ENCODE results near the gene PRDM16.

Gene PRDM16

GRCh38 chr1:3268281-3268680 lies 199.3 kb downstream of the PRDM16 start (continued):
- TF ChIP-seq ZBTB11 (tag by site-specific recombination; conservative IDR thresholded peaks at IDR 0.05; ENCODE audit: low read depth): no peak
- TF ChIP-seq ZNF24 (tag by site-specific recombination; IDR thresholded peaks at IDR 0.05): no peak
- TF ChIP-seq ZNF548 (tag by site-specific recombination; IDR thresholded peaks at IDR 0.05): no peak
- TF ChIP-seq ZNF335 (tag by site-specific recombination; conservative IDR thresholded peaks at IDR 0.05): no peak
- TF ChIP-seq GLIS1 (tag by site-specific recombination; IDR thresholded peaks at IDR 0.05): no peak
- no peak for TF ChIP-seq ZNF645 (tag by site-specific recombination; IDR thresholded peaks at IDR 0.05)
- TF ChIP-seq ZNF18 (tag by site-specific recombination; IDR thresholded peaks at IDR 0.05): no peak
- TF ChIP-seq ZNF311 (tag by site-specific recombination; IDR thresholded peaks at IDR 0.05; ENCODE audit: borderline replicate concordance): no peak

DNA sequence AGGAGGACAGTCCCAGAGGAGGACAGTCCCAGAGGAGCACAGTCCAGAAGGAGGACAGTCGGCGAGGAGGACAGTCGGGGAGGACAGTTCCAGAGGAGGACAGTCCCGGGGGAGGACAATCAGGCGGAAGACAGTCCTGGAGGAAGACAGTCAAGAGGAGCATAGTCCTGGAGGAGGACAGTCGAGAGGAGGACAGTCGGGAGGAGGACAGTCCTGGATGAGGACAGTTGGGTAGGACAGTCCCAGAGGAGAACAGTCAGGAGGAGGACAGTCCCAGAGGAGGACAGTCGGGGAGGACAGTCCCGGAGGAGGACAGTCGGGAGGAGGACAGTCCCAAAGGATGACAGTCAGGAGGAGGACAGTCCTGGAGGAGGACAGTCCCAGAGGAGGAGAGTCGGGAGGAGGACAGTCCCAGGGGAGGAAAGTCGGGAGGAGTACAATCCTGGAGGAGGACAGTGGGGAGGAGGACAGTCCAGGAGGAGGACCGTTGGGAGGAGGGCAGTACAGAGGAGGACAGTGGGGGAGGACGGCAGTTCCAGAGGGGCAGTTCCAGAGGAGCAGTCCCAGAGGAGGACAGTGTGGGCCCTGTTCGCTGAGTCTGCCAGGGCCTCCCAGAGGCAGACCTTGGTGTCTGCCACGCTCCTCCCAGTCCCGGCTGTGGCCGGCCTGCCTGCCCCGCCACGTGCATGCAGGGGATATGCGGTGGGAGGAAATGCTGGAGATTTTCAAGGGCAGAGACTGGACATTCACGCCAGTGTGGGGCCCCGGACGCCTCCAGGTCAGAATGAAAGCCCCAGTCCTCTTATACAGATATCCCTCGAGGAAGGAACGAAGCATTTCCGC lies 201.6 kb downstream of the PRDM16 start:
- ChIA-PET POLR2A (no interaction called here), CTCF (interaction anchor here (1.0 kb wide), 1 partner anchor 11 kb away, joined by 5 read pairs; no protein-coding TSS in a partner anchor)
- no peaks in the 10 kb centered on the region for H3K9me3 ChIP-seq (ENCODE audit: control insufficient read depth, insufficient read depth, low read depth, low read length)
- H3K4me1 ChIP-seq (ENCODE audit: control insufficient read depth, insufficient read depth, low read length): no peaks in the 10 kb centered on the region
- H3K4me3 ChIP-seq (ENCODE audit: low read depth, low read length): no peak overlapping the region
- no peaks in the 10 kb centered on the region for H3K36me3 ChIP-seq (ENCODE audit: control insufficient read depth in 2 of 2, insufficient read depth in 1 of 2, low read length in 2 of 2)
- TF ChIP-seq SETDB1 (IDR thresholded peaks at IDR 0.05; ENCODE audit: insufficient read length, low read length) (no peak), ZNF394 (tag by site-specific recombination; IDR thresholded peaks at IDR 0.05; ENCODE audit: borderline replicate concordance) (no peak), ZNF747 (tag by site-specific recombination; IDR thresholded peaks at IDR 0.05) (no peak), ZSCAN5A (tag by site-specific recombination; IDR thresholded peaks at IDR 0.05) (no peak), ZNF335 (tag by site-specific recombination; conservative IDR thresholded peaks at IDR 0.05) (no peak), IKZF3 (tag by site-specific recombination; IDR thresholded peaks at IDR 0.05) (no peak), ZNF366 (tag by site-specific recombination; conservative IDR thresholded peaks at IDR 0.05) (no peak), ZNF274 (IDR thresholded peaks at IDR 0.05; ENCODE audit: low read length) (no peak), ZNF274 (tag by site-specific recombination; IDR thresholded peaks at IDR 0.05; ENCODE audit: borderline replicate concordance) (no peak), ZBTB1 (tag by site-specific recombination; IDR thresholded peaks at IDR 0.05) (no peak), ZNF645 (tag by site-specific recombination; IDR thresholded peaks at IDR 0.05) (no peak), REPIN1 (tag by site-specific recombination; IDR thresholded peaks at IDR 0.05; ENCODE audit: low read depth) (no peak), MZF1 (tag by site-specific recombination; IDR thresholded peaks at IDR 0.05; ENCODE audit: borderline replicate concordance) (no peak), ZNF423 (tag by site-specific recombination; IDR thresholded peaks at IDR 0.05) (no peak)
- TF ChIP-seq, protein P1, sequence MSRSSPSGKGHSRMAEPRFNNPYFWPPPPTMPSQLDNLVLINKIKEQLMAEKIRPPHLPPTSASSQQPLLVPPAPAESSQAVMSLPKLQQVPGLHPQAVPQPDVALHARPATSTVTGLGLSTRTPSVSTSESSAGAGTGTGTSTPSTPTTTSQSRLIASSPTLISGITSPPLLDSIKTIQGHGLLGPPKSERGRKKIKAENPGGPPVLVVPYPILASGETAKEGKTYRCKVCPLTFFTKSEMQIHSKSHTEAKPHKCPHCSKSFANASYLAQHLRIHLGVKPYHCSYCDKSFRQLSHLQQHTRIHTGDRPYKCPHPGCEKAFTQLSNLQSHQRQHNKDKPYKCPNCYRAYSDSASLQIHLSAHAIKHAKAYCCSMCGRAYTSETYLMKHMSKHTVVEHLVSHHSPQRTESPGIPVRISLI (tag by site-specific recombination; IDR thresholded peaks at IDR 0.05): no peak
- TF ChIP-seq, protein P2, sequence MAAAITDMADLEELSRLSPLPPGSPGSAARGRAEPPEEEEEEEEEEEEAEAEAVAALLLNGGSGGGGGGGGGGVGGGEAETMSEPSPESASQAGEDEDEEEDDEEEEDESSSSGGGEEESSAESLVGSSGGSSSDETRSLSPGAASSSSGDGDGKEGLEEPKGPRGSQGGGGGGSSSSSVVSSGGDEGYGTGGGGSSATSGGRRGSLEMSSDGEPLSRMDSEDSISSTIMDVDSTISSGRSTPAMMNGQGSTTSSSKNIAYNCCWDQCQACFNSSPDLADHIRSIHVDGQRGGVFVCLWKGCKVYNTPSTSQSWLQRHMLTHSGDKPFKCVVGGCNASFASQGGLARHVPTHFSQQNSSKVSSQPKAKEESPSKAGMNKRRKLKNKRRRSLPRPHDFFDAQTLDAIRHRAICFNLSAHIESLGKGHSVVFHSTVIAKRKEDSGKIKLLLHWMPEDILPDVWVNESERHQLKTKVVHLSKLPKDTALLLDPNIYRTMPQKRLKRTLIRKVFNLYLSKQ (tag by site-specific recombination; IDR thresholded peaks at IDR 0.05; ENCODE audit: borderline replicate concordance): no peak
- H3K27ac ChIP-seq (ENCODE audit: extremely low read depth, low read depth, low read length): no peak overlapping the region
